IgD-negative memory B cell (primary cell): ENCODE data around the gene NFE2. TPM values are rescaled to one million over a fixed set of nuclear protein-coding genes. Genes with fewer than 3 reads are reported as not detected.
A peak's percentile ranks its signal among the peaks of the same experiment; 100 is the strongest.

Source experiments
- H3K27ac Mint-ChIP-seq, 3 donors: one replicate each; pipeline ENCODE4 v1.8.0; 2020 to 2022; ENCODE audit warnings: mild to moderate bottlenecking in 3 of 3, mixed read lengths in 3 of 3, moderate library complexity in 1 of 3
- H3K27me3 Mint-ChIP-seq: one replicate; pipeline ENCODE4 v1.8.0; 2021; ENCODE audit warnings: mixed read lengths
- H3K36me3 Mint-ChIP-seq: one replicate; pipeline ENCODE4 v1.8.0; 2020; ENCODE audit warnings: mild to moderate bottlenecking, mixed read lengths
- H3K4me1 Mint-ChIP-seq, 3 donors: one replicate each; pipeline ENCODE4 v1.8.0; 2020 to 2022; ENCODE audit warnings: mixed read lengths in 3 of 3, mild to moderate bottlenecking in 1 of 3
- H3K4me3 Mint-ChIP-seq, 4 donors: one replicate each; pipeline ENCODE4 v1.8.0; 2020 to 2022; ENCODE audit warnings: mild to moderate bottlenecking in 4 of 4, mixed read lengths in 4 of 4, moderate library complexity in 3 of 4
- H3K9me3 Mint-ChIP-seq, 3 donors: one replicate each; pipeline ENCODE4 v1.8.0; 2020 to 2021; ENCODE audit warnings: mixed read lengths in 3 of 3, mild to moderate bottlenecking in 1 of 3
- polyA plus RNA-seq: library from polyadenylated mRNA; unstranded; fragments of 300-500 nt; fragmentation: Illumina TruSeq; gene quantifications from one replicate; pipeline ENCODE4 v1.2.3, GENCODE V29; 2021

The NFE2 gene
- polyA plus RNA-seq, 1 donor from 2014 or later, result 0.44 TPM

DNA sequence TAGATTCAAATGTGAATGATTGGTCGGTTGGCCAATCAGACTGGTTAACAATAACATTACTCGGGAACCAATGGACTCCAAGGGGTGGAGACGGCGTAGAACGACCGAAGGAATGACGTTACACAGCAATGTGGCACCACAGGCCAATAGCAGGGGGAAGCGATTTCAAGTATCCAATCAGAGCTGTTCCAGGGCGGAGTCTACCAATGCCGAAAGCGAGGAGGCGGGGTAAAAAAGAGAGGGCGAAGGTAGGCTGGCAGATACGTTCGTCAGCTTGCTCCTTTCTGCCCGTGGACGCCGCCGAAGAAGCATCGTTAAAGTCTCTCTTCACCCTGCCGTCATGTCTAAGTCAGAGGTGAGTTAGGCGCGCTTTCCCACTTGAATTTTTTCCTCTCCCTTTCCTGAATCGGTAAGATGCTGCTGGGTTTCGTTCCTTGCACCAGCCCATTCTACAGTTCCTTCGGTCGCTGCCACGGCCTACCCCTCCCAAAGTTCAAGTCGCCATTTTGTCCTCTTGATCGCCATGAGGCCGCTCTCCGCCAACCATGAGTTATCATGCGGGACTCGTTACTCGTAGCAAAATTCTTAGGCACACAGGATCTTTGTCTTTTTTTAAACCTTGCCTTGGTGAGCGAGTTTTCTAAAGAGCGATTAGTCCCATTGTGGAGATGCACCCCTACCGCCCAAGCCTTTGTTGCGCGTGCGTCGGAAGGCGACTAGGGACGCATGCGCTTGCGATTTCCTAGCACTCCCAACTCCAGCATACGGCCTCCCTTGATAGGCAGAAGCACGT is 20.2 kb downstream of the NFE2 start, which contains the start of gene HNRNPA1:
TSS of gene HNRNPA1 (plus strand) at position 259 of the 793 bp plus-strand sequence. CDS start at position 341, 82 bp downstream.
- no peak within 1 kb of the TSS for H3K27ac Mint-ChIP-seq
- H3K27me3 Mint-ChIP-seq, result no peaks in the 10 kb centered on the region
- H3K9me3 Mint-ChIP-seq, result no peaks in the 10 kb centered on the region
- H3K4me3 Mint-ChIP-seq, result no peak within 1 kb of the TSS
- peaks cover 13% of the 10 kb centered on the region for H3K36me3 Mint-ChIP-seq
- peaks cover 33 to 61% (median 53%) of the 10 kb centered on the region in 3 donors for H3K4me1 Mint-ChIP-seq

DNA sequence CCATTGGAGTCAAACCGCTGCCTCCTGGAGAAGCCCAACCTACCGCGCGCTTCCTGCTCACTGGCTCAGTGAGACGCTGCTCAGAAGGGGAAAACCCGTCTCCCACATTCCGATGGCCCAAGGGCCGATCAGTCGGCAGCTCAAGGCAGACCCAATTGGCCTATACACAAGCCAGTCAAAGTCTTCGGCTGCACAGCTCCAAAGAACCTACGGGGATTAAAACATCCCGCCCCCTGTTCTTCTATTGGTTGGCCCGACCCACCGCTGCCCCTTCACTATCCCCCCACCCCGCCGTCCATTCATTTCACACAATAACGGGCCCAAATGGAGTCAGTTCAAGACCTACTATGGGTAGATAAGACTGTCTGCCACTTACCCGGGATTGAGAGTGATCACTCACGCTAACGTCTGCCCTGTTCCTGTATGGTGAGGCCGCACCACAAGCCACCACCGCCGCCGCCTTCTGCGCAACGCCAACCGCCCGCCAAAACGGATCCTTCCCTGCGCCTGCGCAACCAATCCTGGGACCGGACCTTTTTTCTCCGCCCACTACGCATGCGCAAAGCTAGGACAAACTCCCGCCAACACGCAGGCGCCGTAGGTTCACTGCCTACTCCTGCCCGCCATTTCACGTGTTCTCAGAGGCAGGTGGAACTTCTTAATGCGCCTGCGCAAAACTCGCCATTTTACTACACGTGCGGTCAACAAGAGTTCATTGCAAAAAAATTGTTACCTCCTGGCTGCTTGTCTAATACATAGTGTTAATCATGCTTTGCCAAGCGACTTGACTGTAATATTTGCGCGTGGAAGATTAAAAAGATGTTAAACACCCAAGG is 21.0 kb downstream of the NFE2 start, which contains the start of gene CBX5:
TSS of gene CBX5 (minus strand) at position 491 of the 836 bp plus-strand sequence. CDS start 22,472 bp downstream, outside the sequence.
- Mint-ChIP-seq H3K4me3 (no peak within 1 kb of the TSS), H3K27ac (no peak within 1 kb of the TSS), H3K4me1 (peaks cover 29 to 60% (median 49%) of the 10 kb centered on the region in 3 donors), H3K36me3 (peaks cover 13% of the 10 kb centered on the region), H3K9me3 (no peaks in the 10 kb centered on the region), H3K27me3 (no peaks in the 10 kb centered on the region)

DNA sequence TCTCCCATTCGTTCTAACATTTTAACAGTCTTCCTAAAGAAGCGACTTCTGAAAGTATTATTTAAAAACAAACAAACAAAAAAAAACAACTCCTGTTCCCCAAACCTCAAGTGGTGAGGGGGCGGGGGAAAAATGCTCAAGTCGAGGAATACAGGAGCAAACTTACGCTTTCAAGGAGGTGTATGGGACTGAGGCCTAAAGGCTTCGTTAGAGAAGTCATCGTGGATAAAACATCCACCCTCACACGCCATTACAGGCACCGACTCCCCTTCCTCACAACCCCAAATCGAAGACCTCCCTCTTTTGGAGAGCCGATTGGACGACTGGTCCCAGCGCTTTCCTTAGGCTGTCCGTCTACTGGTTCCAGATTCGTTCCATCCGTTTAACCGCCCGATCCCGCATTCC is 21.6 kb downstream of the NFE2 start:
- Mint-ChIP-seq H3K4me1 (peaks cover 29 to 56% (median 45%) of the 10 kb centered on the region in 3 donors), H3K27ac (no peak overlapping the region), H3K4me3 (no peak overlapping the region), H3K36me3 (peaks cover 12% of the 10 kb centered on the region), H3K27me3 (no peaks in the 10 kb centered on the region), H3K9me3 (no peaks in the 10 kb centered on the region)

DNA sequence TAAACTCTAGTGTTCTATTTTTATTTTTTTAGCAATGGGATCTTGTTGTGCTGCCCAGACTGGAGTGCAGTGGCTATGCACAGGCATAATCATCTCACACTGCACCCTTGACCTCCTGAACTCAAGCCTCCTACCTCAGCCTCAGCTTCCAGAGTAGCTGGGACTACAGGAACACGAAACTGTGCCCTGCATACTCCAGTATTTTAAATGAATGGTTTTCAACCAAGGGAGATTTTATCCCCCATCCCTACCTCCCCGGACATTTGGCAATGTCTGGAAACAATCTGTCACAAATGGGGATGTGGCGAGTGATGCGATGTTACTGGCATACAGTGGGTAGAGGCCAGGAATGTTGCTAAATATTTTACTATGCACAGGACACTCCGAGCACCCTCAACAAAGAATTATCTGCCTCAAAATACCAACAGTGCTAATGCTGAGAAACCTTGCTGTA is 23.0 kb downstream of the NFE2 start:
- Mint-ChIP-seq H3K4me3 (peak overlapping the region in 1 of 4 donors; percentile 27), H3K36me3 (peaks cover 12% of the 10 kb centered on the region), H3K27ac (peak overlapping the region in 1 of 3 donors; percentile 11), H3K4me1 (peaks cover 29 to 43% (median 36%) of the 10 kb centered on the region in 3 donors), H3K27me3 (no peaks in the 10 kb centered on the region), H3K9me3 (no peaks in the 10 kb centered on the region)

DNA sequence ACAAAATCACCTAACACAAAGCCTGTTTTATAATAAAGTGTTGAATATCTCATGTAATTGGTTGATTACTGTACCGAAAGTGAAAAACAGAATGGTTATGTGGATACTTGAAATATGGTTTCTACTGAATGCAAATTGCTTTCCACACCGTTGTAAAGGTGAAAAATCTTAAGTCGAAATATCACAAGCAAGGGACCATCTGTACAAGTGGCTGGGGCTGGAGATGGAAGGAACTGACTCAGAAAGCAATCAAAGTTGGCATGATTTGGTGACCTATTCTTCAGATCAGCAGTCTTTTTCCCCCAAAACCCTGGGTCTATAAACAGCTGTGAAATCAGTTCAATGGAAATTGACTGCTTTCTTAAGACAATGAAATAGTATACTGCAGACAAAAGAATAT is 24.4 kb downstream of the NFE2 start:
- Mint-ChIP-seq H3K9me3 (no peaks in the 10 kb centered on the region), H3K4me1 (peaks cover 24 to 35% (median 25%) of the 10 kb centered on the region in 3 donors), H3K36me3 (no peaks in the 10 kb centered on the region), H3K27ac (peak overlapping the region in 1 of 3 donors; percentile 8), H3K4me3 (peak overlapping the region in 1 of 4 donors; percentile 74), H3K27me3 (no peaks in the 10 kb centered on the region)

DNA sequence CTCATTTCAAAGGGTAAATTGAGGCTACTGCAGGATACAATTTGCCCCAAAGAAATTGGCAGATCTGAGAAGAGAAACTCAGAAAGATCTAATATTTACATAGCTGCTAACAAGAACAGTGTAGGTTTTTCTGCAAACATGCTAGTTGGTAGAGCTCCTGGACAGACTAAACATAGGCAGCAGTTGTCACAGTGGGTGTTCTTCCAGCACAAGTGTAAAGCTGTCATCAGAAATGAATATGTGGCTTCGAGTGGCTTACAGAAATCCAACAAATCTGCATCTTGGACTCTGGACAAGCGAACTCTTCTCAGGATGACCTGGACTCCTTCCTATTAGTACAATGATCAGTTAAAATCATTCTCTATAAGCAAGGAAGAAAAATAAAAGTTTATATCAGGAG is 26.8 kb downstream of the NFE2 start:
- Mint-ChIP-seq H3K27me3 (no peaks in the 10 kb centered on the region), H3K27ac (peak overlapping the region in 1 of 3 donors; percentile 57), H3K4me3 (peak overlapping the region in 1 of 4 donors; percentile 29), H3K9me3 (no peaks in the 10 kb centered on the region), H3K4me1 (peaks cover 25 to 34% (median 28%) of the 10 kb centered on the region in 3 donors), H3K36me3 (peaks cover 2% of the 10 kb centered on the region)

DNA sequence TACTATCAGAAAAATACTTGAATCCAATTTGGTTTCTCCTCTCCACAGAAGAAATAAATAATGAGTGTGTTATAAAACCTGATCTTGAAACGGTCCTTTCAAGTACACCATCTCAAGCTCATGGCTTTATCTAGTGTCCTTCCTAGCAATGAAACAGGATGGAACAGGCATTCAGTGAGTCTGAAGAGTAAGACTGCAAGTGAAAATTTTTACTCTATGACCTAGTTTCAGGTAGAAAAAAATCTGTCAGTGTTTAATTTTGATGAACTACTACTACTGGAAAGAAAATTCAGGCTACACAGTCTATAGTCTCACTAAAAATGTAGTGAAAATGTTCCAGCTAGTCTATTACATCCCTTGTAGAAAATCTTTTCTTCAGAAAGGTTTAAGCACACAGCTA is 28.6 kb downstream of the NFE2 start:
- Mint-ChIP-seq H3K36me3 (peaks cover 2% of the 10 kb centered on the region), H3K9me3 (no peaks in the 10 kb centered on the region), H3K4me3 (no peak overlapping the region), H3K27me3 (no peaks in the 10 kb centered on the region), H3K27ac (peak overlapping the region in 1 of 3 donors; percentile 47), H3K4me1 (peaks cover 14 to 22% (median 19%) of the 10 kb centered on the region in 3 donors)

DNA sequence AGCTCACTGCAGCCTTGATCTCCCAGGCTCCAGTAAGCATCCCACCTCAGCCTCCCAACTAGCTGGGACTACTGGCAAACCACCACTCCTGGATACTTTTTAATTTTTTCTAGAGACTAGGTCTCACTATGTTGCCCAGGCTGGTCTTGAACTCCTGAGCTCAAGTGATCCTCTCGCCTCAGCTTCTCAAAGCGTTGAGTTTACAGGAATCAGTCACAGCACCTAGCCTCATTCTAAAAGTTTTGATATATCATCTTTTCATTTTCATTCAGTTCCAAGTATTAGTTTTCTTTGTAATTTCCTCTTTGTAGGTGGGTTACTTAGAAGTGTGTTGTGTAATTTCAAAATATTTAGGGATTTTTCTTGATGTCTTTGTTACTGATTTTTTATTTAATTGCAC is 30.5 kb downstream of the NFE2 start:
- Mint-ChIP-seq H3K27me3 (no peaks in the 10 kb centered on the region), H3K9me3 (no peaks in the 10 kb centered on the region), H3K4me3 (no peak overlapping the region), H3K27ac (peak overlapping the region in 1 of 3 donors; percentile 89), H3K36me3 (peaks cover 3% of the 10 kb centered on the region), H3K4me1 (peaks cover 4 to 11% (median 11%) of the 10 kb centered on the region in 3 donors)

DNA sequence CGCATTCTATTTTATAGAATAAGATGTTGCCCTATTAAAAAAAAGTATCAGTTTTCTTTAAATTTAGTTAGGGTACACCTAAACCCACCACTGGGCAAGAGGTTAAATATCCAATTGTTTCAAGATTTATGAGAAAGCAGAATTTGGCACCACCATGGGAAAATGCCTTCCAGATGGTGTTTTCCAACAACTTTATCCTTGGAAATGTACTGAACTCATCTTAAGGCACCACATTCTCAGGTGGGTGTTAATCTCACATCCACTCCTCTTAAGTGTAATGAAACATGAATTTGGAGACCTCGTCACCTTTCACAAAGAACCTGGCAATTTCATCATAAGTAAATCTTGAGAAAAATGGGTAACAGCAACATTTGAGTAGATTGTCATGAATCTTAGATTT is 34.0 kb downstream of the NFE2 start:
- Mint-ChIP-seq H3K4me1 (peaks cover 0 to 6% (median 5%) of the 10 kb centered on the region in 3 donors), H3K9me3 (no peaks in the 10 kb centered on the region), H3K36me3 (peaks cover 6% of the 10 kb centered on the region), H3K27me3 (no peaks in the 10 kb centered on the region), H3K27ac (no peak overlapping the region), H3K4me3 (no peak overlapping the region)

DNA sequence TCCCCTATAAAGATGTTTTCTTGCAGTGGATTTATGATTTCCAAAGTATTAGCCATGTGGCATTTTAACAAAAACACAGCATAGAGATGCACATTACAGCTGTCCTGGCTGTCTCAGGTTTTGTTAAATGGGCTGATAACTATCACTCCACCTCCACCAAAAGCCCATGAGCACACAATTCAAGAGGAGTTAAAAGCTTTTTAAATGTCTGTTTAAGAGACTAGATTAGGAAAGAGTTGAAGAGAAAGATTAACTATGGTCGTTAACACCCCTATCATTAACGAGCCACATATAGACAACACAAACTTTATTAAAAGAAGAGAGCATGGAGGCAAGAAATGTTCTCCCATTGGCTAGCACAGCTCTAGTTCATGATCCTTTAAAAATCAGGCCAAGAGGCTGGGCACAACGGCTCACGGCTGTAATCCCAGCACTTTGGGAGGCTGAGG is 35.4 kb downstream of the NFE2 start:
- H3K27ac Mint-ChIP-seq, result no peak overlapping the region
- no peaks in the 10 kb centered on the region for H3K27me3 Mint-ChIP-seq
- H3K4me3 Mint-ChIP-seq, result no peak overlapping the region
- H3K4me1 Mint-ChIP-seq, result peaks cover 2 to 11% (median 7%) of the 10 kb centered on the region in 3 donors
- peaks cover 4% of the 10 kb centered on the region for H3K36me3 Mint-ChIP-seq
- H3K9me3 Mint-ChIP-seq, result no peaks in the 10 kb centered on the region

DNA sequence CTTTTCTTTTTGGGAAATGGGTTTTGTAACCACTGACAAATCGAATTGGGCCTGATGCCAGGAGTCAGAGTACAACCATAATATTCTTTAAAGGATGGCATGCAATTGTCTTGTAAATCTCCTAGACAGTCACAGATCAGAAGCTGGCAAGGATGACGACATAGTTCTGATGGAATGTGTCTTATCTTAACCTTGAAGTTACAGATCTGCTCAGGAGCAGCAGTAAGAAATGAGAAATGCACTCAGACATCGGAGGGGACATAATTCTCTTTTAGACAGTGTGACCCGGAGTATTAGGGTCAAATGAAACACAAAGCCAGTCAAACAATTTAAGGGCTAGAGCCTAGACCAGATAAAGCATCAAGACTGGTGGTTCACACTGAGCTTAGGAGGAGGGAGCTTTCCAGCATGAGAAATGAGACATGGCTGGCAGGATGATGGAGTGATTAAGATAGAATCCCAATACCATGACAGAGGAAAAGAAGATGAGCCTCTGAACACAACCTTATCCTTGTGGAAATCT is 38.4 kb downstream of the NFE2 start:
- Mint-ChIP-seq H3K27me3 (no peaks in the 10 kb centered on the region), H3K27ac (no peak overlapping the region), H3K4me1 (peaks cover 11 to 14% (median 13%) of the 10 kb centered on the region in 3 donors)

DNA sequence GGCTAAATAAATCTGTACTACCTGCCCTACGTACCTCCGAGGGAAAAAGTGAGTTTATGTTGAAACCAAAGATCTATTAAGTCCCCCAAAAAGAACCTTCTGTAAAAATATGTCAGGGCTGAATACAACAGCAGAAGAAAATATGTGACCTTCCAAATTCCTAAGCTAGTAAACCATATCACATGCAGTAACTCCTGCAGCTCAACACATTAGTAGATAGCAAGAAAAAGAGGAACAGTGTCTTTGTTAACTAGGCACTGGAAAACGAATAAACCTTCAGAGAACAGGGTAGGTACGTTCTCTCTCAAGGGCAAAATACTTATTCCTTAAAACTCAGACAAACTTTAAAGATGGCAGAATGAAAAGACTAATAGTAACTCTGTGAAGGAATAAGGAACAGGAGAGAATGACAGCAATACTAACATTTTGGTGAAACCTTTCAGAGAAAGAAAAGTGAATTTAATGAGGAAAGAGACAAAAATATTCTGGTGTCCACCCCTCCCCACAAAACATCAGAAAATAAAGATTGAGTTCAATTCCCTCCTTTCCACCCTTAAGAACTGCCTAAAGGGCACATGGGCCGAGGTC is 38.9 kb downstream of the NFE2 start:
- H3K27me3 Mint-ChIP-seq, result no peaks in the 10 kb centered on the region
- H3K27ac Mint-ChIP-seq, result peak overlapping the region in 1 of 3 donors; percentile 2
- peaks cover 11 to 14% (median 13%) of the 10 kb centered on the region in 3 donors for H3K4me1 Mint-ChIP-seq
- H3K9me3 Mint-ChIP-seq, result no peaks in the 10 kb centered on the region
- H3K4me3 Mint-ChIP-seq, result no peak overlapping the region
- H3K36me3 Mint-ChIP-seq, result peaks cover 4% of the 10 kb centered on the region

More for the DNA sequence above, 38.4 kb downstream of the NFE2 start:
- Mint-ChIP-seq H3K4me3 (no peak overlapping the region), H3K9me3 (no peaks in the 10 kb centered on the region), H3K36me3 (peaks cover 4% of the 10 kb centered on the region)

DNA sequence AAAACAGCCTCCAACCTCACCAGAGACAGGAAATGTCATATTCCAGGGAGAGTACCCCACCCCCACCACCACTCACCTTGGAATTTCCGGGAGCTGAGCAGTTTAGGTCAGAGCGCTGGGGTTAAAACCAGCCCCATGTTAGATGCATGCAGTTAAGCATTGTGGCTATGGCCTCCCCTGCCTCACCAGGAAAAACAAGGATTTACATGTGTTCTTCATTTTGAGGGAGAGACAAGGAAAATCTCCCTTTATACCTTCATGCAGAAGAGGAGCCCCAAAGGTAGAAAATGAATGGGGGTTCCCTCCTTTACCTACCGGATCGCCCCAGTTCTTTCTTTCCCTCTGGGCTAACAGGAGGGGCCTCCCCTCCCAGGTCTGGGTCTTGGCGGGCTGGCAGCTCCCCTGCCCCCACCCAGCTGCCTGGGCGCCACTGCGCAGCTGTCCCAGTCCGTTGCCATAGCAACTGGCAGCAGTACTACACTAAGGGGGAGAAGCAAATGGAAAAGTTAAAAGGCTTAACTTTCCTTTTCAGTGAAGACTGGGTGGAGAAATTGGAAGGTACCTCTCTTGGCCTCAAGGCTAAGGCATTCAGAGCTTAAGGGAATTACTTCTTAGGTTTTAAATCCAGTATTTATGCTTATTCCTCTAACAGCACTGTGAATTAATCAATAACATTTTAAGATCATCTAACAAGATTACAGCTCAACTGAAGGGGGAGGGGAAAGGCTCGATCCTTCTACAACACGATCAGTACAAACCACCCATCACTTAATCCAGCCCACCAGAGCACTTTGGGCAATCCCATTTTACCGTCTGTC is 41.4 kb downstream of the NFE2 start:
- peaks cover 1% of the 10 kb centered on the region for H3K36me3 Mint-ChIP-seq

More for the DNA sequence above, 41.4 kb downstream of the NFE2 start:
- Mint-ChIP-seq H3K4me3 (peak overlapping the region; percentile 48 to 73 (median 64)), H3K27ac (peak overlapping the region; percentile 49 to 91 (median 72)), H3K9me3 (no peaks in the 10 kb centered on the region), H3K27me3 (no peaks in the 10 kb centered on the region), H3K4me1 (peaks cover 11 to 18% (median 16%) of the 10 kb centered on the region in 3 donors)
